ENCODE data around the gene ASB18. TPM values are rescaled to one million over a fixed set of nuclear protein-coding genes. Genes with fewer than 3 reads are reported as not detected.

Gene ASB18
- total and polyA plus RNA-seq, 10 of the 15 experiments (the other 5 are each of a cell fraction or from before 2014, with no cell fraction given), result not detected

GRCh38 chr2:236261452-236261851 lies 2.8 kb downstream of the ASB18 start:
- Histone ChIP-seq H2AFZ (ENCODE audit: control insufficient read depth, low read depth, low read length) (no peak overlapping the region), H3K4me2 (ENCODE audit: control insufficient read depth, insufficient read depth) (no peak overlapping the region), H3K9ac (ENCODE audit: control insufficient read depth, insufficient read depth, low read length) (no peak overlapping the region), H3K4me3 (no peak overlapping the region), H3K27me3 (replicated peaks in 1 of 2; ENCODE audit: control insufficient read depth in 2 of 2, insufficient read depth in 2 of 2, low read length in 1 of 2) (no peaks in the 10 kb centered on the region), H3K36me3 (ENCODE audit: control insufficient read depth in 2 of 2, insufficient read depth in 2 of 2, low read length in 1 of 2) (no peaks in the 10 kb centered on the region), H3K4me1 (ENCODE audit: control insufficient read depth, insufficient read depth, low read length) (no peaks in the 10 kb centered on the region), H3K27ac (ENCODE audit: control insufficient read depth, insufficient read depth) (no peak overlapping the region), H3K79me2 (ENCODE audit: control insufficient read depth, insufficient read depth, low read length) (no peaks in the 10 kb centered on the region), H4K20me1 (ENCODE audit: control insufficient read depth, insufficient read depth) (no peaks in the 10 kb centered on the region), H3K9me3 (replicated peaks; ENCODE audit: control insufficient read depth, insufficient read depth, low read length) (no peaks in the 10 kb centered on the region; the same call in 2 of the 3 replicates)
- ChIA-PET SMC1A (ENCODE audit: uncharacterized antibody, unreplicated experiment) (no interaction called here), RAD21 (ENCODE audit: unreplicated experiment) (no interaction called here), CTCF (no interaction called here), POLR2A (no interaction called here)
- ATAC-seq (no peak), DNase-seq (ENCODE audit: low read depth, low spot score) (no peak), FAIRE-seq (no peak)
- intact Hi-C loops (cut with micrococcal nuclease; ENCODE audit: unreplicated experiment) (no loop called here), in situ Hi-C loops (cut with MboI) (no loop called here)
- BruUV-seq (replicated peaks), result no TSS peak
- WGBS (ENCODE audit: insufficient coverage, insufficient replicate concordance, low lambda C conversion rate, missing lambda C conversion rate), result 26% methylated on average over 7 of the region's 7 CpGs
- TF ChIP-seq, protein P1, sequence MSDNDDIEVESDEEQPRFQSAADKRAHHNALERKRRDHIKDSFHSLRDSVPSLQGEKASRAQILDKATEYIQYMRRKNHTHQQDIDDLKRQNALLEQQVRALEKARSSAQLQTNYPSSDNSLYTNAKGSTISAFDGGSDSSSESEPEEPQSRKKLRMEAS (IDR thresholded peaks at IDR 0.05; ENCODE audit: low read depth, low read length), result no peak
- TF ChIP-seq ATF7 (IDR thresholded peaks at IDR 0.05; ENCODE audit: low read depth) (no peak), PBX3 (IDR thresholded peaks at IDR 0.05; ENCODE audit: insufficient replicate concordance, low read depth, low read length) (no peak), ETV6 (conservative IDR thresholded peaks at IDR 0.05 in 1 of 2, IDR thresholded peaks at IDR 0.05 in 1 of 2; ENCODE audit: borderline replicate concordance in 1 of 2, low read depth in 1 of 2) (no peak), FOXM1 (IDR thresholded peaks at IDR 0.05; ENCODE audit: low read depth, low read length) (no peak), CEBPB (IDR thresholded peaks at IDR 0.05; ENCODE audit: borderline replicate concordance in 1 of 2, low read depth in 2 of 2, low read length in 2 of 2) (no peak), EP300 (IDR thresholded peaks at IDR 0.05; ENCODE audit: borderline replicate concordance in 1 of 2, control insufficient read depth in 1 of 2, low read depth in 2 of 2, low read length in 2 of 2) (no peak), CREB1 (IDR thresholded peaks at IDR 0.05; ENCODE audit: low read depth) (no peak), NKRF (conservative IDR thresholded peaks at IDR 0.05) (no peak), POLR2A (IDR thresholded peaks at IDR 0.05; ENCODE audit: low read depth, low read length) (no peak), POLR2AphosphoS2 (IDR thresholded peaks at IDR 0.05; ENCODE audit: low read depth, low read length) (no peak)
- TF ChIP-seq, protein P2, sequence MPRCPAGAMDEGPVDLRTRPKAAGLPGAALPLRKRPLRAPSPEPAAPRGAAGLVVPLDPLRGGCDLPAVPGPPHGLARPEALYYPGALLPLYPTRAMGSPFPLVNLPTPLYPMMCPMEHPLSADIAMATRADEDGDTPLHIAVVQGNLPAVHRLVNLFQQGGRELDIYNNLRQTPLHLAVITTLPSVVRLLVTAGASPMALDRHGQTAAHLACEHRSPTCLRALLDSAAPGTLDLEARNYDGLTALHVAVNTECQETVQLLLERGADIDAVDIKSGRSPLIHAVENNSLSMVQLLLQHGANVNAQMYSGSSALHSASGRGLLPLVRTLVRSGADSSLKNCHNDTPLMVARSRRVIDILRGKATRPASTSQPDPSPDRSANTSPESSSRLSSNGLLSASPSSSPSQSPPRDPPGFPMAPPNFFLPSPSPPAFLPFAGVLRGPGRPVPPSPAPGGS (IDR thresholded peaks at IDR 0.05; ENCODE audit: borderline replicate concordance, insufficient read depth, low read depth, low read length, poor library complexity, severe bottlenecking), result no peak
- TF ChIP-seq, protein P3, sequence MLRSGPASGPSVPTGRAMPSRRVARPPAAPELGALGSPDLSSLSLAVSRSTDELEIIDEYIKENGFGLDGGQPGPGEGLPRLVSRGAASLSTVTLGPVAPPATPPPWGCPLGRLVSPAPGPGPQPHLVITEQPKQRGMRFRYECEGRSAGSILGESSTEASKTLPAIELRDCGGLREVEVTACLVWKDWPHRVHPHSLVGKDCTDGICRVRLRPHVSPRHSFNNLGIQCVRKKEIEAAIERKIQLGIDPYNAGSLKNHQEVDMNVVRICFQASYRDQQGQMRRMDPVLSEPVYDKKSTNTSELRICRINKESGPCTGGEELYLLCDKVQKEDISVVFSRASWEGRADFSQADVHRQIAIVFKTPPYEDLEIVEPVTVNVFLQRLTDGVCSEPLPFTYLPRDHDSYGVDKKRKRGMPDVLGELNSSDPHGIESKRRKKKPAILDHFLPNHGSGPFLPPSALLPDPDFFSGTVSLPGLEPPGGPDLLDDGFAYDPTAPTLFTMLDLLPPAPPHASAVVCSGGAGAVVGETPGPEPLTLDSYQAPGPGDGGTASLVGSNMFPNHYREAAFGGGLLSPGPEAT (IDR thresholded peaks at IDR 0.05; ENCODE audit: low read depth), result no peak

Measured in GM12878 (cell line).